MV-4-11 (cell line): ENCODE results near the gene STX1B.
"Not testable (repeated sequence)": the region's sequence is repeated elsewhere in the genome, so short reads cannot be mapped to it uniquely, and the experiment has no call there.

ENCODE experiments used
- DNase-seq: peaks from one replicate; lab custom pipeline; 2025; lab: John Stamatoyannopoulos, UW

Gene STX1B

DNA sequence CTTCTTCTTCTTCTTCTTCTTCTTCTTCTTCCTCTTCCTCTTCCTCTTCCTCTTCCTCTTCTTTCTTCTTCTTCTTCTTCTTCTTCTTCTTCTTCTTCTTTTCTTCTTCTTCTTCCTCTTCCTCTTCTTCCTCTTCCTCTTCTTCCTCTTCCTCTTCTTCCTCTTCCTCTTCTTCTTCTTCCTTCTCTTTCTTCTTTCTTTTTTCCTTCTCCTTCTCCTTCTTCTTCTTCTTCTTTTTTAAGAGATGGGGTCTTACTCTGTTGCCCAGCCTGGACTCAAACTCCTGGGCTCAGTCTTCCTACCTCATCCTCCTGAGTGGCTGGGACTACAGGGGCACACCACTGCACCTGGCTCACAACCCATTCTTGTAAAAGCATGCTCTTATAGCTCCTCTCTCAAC, 2.9 kb upstream of the STX1B start:
- not testable (repeated sequence) for DNase-seq

DNA sequence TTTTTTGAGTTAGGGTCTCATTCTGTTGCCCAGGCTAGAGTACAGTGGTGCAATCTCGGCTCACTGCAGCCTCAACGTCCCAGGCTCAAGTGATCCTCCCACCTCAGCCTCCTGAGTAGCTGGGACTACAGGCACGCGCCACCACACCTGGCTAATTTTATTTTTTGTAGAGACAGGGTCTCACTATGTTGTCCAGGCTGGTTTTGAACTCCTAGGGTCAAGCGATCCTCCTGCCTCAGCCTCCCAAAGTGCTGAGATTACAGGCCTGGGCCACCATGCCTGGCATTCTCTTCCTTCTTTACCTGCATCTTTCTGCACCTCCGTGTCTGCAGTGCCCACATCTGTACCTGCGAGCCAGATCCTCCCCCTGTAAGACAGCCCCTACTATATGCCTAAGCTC, 1.4 kb upstream of the STX1B start:
- not testable (repeated sequence) for DNase-seq

DNA sequence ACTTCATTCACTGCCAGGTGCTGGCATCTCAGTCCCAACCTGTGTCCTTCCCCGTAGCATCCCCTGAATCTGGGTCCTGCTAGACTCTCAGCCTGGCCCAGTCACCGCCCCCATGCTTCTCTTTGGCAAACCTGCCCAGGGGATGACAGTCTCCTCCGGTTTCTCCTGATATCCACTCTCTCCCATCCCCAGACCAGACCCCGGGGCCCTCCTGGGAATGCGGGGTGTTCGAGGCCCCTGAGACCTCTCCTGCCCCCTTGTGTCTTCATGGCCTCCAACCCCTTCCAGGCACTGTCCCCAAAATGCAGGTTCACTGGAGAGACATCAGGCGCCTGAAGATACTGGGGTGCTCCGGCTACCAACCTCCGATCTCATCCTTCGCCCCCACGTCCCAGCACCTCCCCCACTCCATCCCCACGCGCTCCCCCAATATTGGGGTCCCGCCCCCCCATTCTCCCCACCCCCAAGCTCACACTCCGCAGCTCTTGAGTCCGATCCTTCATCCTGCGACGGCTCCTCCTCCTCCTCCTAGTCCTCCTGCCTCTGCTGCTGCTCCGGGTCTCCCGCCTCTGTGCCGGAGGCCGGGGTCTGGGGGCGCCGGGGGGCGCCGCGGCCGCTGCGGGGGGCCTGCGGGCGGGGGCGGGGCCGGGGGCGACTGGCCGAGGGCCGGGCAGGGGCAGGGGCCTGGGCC, 399 bp downstream of the STX1B start:
- no peak for DNase-seq

DNA sequence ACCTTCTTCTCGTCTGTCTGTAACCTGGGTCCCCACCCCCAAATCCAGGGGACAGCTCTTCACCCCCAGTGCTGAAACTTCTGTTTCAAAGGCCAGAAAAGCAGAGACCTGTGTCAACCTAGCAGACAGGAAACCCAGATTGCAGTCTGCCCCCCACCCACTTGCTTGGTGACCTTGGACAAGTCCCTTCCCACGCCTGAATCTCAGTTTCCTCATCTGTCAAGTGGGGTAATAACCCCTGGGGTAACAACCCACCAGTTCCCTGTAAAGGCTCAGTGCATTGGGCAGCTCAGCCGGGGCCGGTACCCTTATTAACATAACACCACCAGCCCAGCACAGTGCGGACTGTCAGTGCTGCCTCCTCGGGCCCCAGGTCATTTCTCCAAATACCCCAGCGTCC, 1.3 kb downstream of the STX1B start:
- no peak for DNase-seq

DNA sequence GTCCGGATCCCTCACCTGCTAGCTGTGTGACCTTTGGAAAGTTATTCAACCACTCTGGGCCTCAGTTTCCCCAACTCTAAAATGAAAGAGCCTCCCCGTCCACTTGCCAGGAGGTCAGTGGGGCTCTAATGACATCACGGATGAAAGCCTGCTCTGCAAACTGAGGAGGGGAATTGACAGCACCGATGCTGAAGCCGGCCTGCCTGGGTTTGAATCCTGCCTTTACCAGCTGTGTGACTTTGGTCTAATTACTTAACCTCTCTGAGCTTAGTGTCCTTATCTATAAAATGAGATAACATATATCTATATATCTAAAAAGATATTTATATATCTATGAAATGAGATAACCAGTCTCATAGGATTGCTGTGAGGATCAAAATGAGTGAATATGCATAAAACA, 1.9 kb downstream of the STX1B start:
- DNase-seq = no peak

DNA sequence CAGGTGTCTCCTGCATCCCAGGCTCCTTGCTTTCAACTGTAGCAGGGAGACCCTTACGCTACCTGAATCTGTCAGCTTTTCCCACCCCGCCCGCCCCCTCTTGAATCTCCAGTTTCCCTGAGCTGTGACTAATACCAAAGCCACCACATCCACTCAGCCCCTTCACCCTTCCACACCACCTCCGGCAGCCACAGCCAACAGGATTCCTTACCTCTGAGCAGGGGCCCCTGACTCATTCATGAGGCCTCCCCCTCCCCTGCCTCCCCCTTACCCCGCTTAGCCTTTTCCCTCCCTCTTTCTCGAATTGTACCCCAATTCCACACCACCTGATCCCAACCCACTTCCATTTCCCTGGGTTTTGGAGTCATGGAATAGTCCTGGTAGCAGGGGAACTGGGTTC, 2.3 kb downstream of the STX1B start:
- no peak for DNase-seq

DNA sequence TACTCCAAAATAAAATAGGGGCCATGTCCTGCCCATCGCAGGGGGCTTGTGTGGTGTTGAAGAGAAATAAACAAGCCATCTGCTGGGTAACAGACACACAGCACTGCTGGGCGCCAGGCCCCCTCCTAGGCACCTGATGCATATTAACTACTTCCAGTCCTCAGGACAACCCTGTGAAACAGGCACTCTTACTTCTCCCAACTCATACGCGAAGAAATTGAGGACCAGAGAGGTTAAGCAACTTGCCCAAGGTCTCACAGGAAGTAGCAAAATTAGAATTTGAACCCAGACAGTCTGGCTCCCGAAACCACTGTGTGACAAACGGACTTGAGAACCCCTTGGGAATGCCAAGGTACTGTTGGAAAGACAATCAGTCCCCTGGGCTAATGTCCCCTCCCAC, 2.8 kb downstream of the STX1B start:
- DNase-seq = no peak

DNA sequence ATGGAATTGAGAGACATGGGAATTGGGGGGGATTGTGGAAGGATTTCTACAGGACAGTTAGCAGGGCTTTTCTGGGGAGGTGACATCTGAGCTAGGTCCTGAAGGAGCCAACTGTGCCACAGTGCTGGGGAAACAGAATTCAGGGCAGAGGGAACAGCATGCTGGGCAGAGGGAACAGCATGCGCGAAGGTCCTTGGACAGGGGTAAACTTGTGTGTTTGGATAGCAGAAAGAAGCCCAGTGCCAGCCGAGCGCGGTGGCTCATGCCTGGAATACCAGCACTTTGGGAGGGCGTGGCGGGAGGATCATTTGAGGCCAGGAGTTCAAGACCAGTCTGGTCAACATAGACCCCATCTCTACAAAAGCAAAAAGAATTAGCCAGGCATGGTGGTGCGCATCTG, 3.8 kb downstream of the STX1B start:
- no peak for DNase-seq

DNA sequence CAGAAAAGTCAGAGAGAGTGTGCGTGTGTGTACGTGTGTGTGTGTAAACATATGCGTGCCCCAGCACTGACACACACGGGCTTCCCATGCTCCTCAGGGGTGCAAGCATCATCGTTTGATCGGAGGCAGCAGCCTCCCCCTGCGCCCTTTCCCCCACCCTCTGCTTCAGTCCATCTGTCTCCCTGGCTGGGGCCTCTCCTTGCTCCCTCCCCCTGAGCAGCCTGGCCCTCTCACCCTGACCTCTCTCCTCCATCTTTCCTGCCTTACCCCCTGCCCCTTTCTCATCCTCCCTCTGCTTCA, 4.4 kb downstream of the STX1B start:
- no peak for DNase-seq

DNA sequence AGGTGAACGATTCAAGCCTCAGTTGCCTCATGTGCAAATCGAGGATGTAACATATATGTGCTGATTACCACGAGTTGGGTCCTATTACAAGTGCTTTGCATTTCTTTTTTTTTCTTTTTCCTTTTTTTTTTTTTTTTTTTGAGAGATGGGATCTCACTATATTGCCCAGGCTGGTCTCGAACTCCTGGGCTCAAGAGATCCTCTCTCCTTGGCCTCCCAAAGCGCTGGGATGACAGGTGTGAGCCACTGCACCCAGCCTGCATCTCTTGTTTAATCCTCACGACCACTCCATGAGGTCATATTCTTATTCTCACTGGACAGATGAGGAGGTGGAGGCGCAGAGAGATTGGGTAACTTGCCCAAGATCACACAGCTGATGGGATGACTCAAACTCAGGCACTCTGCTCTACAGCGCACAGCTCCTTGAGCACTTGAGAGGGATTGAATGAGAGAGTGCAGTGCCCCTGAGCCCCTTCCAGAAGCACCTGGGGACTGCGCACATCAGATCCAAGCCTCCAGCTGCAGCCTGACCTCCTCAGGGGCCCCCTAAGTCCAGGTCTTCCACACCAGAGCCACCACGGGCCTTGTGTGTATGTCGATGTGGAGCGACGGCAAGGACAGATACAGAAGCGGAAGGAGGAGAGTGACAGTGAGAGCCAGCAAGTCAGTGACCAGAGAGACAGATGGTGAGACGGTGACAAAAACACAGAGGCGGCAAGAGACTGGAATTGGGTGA, 4.9 kb downstream of the STX1B start:
- no peak for DNase-seq

DNA sequence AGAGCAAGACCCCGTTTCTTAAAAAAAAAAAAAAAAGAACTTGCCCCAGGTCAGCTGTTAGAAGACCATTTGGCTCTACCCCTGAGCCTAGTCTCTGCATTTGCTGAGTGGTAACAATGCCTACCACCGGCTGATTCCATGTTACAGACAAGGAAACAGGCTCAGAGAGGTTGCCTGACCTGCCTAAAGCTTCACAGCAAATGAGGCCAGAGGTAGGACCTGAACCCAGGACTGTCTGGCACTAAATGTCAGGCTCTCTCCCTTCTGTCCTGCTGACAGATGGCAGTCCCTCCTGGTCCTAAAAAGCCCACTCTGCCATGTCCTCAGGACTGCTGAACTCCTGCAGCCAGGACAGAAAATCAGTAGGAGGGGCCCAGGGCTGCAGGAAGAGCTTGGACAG, 5.8 kb downstream of the STX1B start:
- DNase-seq = no peak

DNA sequence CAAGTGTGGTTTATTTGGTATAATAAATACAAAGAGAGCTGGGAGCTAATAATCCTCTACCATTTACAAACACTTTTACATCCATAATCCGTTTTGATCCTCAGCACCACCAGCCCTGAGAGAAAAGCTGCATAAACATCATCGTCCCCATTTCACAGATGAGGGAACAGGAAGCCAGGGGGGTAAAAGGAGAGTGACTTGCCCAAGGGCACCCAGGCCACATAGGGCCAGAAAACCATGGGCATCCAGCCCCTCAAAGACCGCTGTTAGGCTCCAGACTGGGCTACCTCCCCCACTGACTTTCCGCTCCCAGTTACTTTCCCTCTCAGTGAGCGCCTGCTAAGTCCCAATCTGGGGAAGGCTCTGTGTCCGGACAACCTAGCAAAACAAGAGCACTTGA, 6.7 kb downstream of the STX1B start:
- DNase-seq = no peak

DNA sequence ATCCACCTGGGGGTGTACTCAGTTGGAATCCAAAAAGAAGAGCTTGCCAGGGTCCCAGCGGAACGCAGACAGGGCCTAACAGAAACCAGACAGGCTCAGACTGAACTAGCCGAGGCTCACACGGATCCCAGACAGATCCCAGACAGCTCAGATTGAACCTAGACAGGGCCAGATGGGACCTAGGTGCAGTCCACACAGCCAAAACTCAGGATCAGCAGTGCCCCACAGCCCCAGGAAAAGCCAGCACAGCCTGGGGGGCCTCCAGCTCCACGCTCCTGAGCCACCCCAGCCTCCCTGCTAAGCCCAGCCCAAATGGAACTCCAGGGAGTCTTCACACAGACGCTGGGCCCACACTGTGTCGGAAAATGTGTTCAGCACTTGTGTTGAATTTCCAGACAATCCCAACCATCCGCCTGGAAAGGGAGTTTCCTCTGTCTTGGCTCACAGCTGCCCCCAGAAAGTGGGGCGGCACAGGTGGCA, 7.5 kb downstream of the STX1B start:
- DNase-seq = no peak

DNA sequence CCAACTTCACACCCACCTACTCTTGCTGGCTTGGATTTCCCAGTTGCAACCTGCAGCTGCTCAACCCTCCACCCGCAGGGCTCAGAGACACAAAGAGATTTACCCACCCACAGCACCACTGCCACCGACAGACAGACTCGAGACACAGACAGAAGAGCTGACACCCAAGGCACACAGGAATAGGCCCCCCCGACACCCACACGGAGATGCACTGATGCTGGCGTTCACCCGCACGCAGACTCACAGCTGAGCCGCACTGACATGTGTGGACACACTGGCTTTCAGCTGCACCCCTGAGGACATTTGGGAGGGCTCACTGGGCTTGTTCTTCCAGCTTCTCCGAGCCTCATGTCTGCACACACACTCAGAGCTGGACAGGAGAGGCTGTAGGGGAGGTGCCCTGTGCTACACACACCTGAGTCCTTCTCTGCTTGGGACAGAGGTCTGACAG, 8.2 kb downstream of the STX1B start:
- DNase-seq = no peak

DNA sequence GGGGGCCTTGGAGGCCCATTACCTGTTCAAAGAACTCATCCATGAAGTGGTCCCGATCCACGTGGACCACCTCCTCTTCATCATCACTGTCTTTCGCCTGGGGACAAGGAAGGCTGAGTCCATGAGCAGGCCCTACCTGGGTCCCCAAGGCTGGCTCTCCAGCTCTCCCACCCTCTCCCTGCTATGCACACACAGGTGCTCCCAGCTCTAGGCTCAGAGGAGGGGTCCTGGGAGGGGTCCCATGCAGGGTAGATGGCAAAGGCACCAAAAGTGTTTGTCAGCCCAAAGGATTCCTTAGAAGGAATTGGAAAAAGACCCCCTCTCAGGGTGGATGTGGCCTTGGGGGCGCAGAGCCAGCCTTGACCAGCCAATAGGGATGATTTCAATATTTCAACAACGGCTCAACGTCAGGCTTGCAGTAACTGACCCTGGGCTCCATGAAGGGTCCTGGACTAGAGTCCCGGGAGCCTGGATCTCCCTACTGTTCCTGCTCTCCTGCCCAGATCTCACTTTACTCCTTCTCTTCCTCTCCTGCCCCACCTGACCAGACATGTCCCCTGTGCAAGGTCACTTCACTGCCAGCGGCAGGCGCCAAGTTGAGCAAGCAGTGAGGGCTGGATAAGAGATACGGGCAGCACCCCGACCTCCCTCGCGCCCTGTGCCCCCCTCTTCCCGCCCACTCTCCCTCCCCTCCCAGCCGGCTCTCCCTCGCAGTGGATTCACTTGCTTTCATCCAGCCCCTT, 8.8 kb downstream of the STX1B start:
- DNase-seq = no peak

DNA sequence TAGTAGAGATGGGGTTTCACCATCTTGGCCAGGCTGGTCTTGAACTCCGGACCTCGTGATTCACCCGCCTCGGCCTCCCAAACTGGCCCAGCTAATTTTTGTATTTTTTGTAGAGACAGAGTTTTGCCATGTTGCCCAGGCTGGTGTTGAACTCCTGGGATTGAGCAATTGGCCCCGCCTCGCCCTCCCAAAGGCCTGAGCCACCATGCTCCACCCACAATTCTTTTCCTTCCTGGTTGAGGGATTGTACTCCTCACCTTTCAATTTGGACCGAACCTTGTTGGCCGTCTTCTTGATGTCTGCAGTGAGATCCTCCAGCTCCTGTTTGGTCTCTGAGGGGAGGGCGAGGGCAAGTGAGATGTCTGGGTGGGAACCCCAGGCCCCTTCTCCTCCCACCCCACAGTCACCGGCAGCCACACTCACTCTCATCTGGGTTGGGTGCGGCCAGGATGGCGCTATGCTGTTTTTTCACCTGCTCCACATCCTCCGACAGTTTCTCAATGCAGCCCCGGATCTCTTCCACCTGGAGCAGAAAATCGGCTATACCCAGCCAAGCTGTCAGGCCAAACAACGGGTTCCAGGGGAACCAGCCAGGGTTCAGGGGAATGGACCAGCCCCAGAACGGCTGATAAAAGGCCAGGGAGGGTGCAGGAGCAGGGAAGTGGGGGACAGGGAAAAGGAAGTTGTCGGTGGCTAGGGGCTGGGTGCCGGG, 9.6 kb downstream of the STX1B start:
- DNase-seq = no peak

DNA sequence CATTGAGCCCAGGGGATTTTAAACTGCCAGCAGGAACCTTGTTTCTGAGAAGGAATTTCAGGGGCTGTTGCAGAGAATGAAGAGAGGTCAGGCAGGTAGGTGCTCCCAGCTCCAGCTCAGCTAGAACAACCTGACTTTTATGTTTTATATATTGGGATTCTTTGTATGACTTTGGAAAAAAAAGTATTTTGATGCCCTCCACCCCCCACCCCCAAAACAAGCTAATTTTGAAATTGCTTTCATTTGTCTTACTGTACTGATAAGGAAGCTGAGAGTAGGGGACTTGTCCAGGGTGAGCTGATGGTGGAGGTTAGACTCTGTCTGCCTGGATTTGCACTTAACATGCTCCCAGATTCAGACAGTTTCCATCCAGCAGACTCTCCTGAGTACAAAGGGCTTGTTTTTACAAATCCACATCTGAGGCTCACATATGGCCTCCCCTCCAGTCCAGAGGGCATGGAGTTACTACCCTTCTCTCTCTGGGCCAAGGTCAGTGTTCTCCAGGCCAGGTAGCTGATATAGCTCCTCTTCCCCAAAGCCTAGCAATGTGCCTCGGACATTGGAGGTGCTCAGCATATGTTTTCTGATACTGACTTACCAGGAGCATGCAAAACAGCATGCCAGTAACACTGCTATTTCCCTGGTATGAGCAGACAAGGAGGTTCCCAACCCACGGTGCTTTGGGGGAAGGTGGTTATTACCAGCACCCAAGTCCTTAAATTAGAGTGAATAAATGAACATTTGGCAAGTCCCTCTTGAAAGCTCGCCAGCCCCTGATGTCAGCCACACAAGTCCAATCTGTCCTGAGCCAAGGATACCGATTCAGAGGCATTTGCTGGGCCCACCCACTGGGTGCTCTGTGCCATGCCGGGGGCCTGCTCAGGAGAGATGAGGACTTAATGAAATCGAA, 11.3 kb downstream of the STX1B start:
- DNase-seq = no peak

DNA sequence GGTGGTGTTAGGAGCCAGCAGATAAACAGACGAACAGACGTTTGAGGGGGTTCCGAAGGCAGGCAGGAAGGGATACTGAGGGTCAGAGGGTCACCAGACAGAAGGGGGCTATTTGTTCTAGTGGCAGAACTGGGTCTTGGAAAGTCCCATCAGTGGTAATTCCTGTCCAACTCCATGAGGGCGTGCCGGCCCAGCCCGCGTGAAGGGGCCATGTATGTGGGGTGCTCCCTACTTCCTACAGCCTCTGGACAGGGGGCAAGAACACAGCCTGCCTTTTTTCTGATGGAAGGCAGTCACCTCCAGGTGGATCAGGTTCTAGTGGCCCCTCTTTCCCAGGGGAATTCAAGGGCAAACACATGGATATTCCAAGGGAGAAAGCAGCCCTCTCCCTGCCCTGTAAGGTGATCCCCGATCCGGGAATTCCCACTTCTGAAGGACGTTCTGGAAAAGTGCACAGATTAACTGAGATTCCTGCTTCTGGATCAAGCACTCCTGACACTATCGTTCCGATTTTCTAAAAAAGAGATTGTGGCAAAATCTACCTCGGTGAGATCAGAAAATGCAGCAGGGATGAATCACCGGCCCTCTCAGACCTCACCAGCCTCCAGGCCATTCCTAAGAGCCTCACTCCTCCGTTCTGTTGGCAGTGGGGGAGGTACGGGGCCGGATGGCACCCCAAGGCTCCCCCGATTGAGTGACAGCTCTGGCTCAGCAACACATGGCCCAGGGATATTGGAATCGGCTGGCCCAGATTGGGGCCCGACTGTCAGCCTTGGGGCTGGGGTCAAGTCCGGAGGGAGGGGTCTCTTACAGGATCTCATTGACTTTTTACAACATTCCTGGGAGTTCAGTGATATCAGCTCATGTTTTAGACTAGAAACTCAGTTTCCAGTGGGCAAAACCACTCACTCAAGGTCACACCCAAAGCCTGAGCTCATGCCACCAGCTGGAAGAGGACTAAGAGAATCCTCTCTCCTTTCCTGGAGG, 12.4 kb downstream of the STX1B start:
- no peak for DNase-seq

DNA sequence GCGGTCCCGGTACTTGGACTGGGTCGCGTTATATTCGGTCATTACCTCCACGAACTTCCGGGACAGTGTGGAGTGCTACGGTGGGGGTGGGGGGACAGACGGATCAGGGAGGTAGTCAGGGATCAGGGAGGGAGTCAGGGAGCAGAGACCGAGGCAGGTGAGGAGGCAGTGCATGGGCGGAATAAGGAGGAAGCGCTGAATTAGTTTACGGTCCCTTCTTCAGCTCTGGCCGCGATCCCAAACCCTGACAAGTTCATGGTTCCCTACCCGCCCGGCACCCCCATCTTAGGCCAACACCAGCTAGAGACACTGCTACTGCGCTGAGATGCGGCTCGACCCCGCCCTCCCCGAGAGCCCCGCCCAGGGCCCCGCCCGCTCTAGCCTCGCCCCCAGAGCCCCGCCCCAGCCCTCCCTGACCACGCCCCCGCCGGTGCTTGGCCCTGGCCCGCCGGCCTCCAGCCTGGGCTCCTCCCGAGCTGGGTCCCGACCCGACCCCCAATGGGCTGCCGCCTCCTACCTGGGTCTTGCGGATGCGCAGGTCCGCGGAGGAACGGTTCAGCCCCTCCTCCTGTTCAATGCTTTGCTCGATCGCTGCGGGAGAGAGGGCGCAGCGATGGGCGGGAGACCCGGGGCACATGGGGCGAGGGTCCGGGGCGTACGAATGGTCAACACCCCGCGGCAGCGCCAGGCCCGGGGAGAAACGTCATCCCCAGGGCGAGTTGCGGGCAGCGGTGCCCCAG, 13.3 kb downstream of the STX1B start:
- DNase-seq = peak; percentile 76
